Measurements from ENCODE around the gene ATXN7L1. TPM values are rescaled to one million over a fixed set of nuclear protein-coding genes. Genes with fewer than 3 reads are reported as not detected.

The ATXN7L1 gene
- total and polyA plus RNA-seq, 7 donors = 5.4 to 20.5 (median 12.8) TPM

- DNase-seq = no peak
- no peaks in the 10 kb centered on the region for H3K9me3 ChIP-seq
- WGBS, 2 donors = 92% methylated on average over 4 of the region's 4 CpGs
- no peak overlapping the region for H3K4me3 ChIP-seq
- peaks cover 0 to 26% (median 20%) of the 10 kb centered on the region in 4 donors for H3K4me1 ChIP-seq
- intact Hi-C loops (cut with DNase I) = no loop called here
- no peak for TF ChIP-seq POLR2AphosphoS5 (IDR thresholded peaks at IDR 0.05)
- TF ChIP-seq EP300 (IDR thresholded peaks at IDR 0.05) = no peak
- TF ChIP-seq CTCF (IDR thresholded peaks at IDR 0.05) = no peak
- no peak for TF ChIP-seq POLR2A (IDR thresholded peaks at IDR 0.05)
- H3K36me3 ChIP-seq = no peaks in the 10 kb centered on the region
- H3K27me3 ChIP-seq = no peaks in the 10 kb centered on the region
- no peak overlapping the region for H3K27ac ChIP-seq
These were observed 54.9 kb downstream of the ATXN7L1 start for GRCh38 chr7:105821527-105821926.

GRCh38 chr7:105820363-105821066 is 55.9 kb downstream of the ATXN7L1 start:
- Histone ChIP-seq H3K9me3 (no peaks in the 10 kb centered on the region), H3K4me3 (no peak overlapping the region), H3K27ac (no peak overlapping the region), H3K36me3 (no peaks in the 10 kb centered on the region), H3K27me3 (no peaks in the 10 kb centered on the region), H3K4me1 (peaks cover 0 to 26% (median 18%) of the 10 kb centered on the region in 4 donors)
- DNase-seq = no peak
- intact Hi-C loops (cut with DNase I) = no loop called here
- 89 to 96% methylated on average over 5 of the region's 5 CpGs for WGBS, 2 donors
- no peak for TF ChIP-seq CTCF (IDR thresholded peaks at IDR 0.05)
- TF ChIP-seq EP300 (IDR thresholded peaks at IDR 0.05) = no peak

- WGBS, 2 donors = 98% methylated on average over 18 of the region's 18 CpGs
- no peak overlapping the region for H3K4me3 ChIP-seq
- peaks cover 0 to 25% (median 18%) of the 10 kb centered on the region in 4 donors for H3K4me1 ChIP-seq
- no peaks in the 10 kb centered on the region for H3K27me3 ChIP-seq
- TF ChIP-seq EP300 (IDR thresholded peaks at IDR 0.05) = no peak
- intact Hi-C loops (cut with DNase I) = no loop called here
- no peaks in the 10 kb centered on the region for H3K36me3 ChIP-seq
- DNase-seq = no peak
- no peak overlapping the region for H3K27ac ChIP-seq
- H3K9me3 ChIP-seq = no peaks in the 10 kb centered on the region
These were observed 56.8 kb downstream of the ATXN7L1 start for GRCh38 chr7:105819559-105819958.

- Histone ChIP-seq H3K9me3 (no peaks in the 10 kb centered on the region), H3K27ac (no peak overlapping the region), H3K4me1 (peaks cover 0 to 26% (median 18%) of the 10 kb centered on the region in 4 donors), H3K4me3 (no peak overlapping the region), H3K36me3 (no peaks in the 10 kb centered on the region), H3K27me3 (no peaks in the 10 kb centered on the region)
- intact Hi-C loops (cut with DNase I) = no loop called here
- DNase-seq = no peak
- TF ChIP-seq EP300 (IDR thresholded peaks at IDR 0.05) = no peak
- TF ChIP-seq POLR2A (IDR thresholded peaks at IDR 0.05) = no peak
- no peak for TF ChIP-seq POLR2AphosphoS5 (IDR thresholded peaks at IDR 0.05)
- TF ChIP-seq CTCF (IDR thresholded peaks at IDR 0.05) = no peak
- 74 to 86% methylated on average over 6 of the region's 6 CpGs for WGBS, 2 donors
These were observed 59.3 kb downstream of the ATXN7L1 start for GRCh38 chr7:105816954-105817615.

- DNase-seq = no peak
- H3K4me3 ChIP-seq = no peak overlapping the region
- intact Hi-C loops (cut with DNase I) = no loop called here
- WGBS, 2 donors = 74 to 82% methylated on average over 5 of the region's 5 CpGs
- H3K36me3 ChIP-seq = no peaks in the 10 kb centered on the region
- H3K4me1 ChIP-seq = peaks cover 0 to 33% (median 25%) of the 10 kb centered on the region in 4 donors
- TF ChIP-seq POLR2AphosphoS5 (IDR thresholded peaks at IDR 0.05) (no peak), CTCF (IDR thresholded peaks at IDR 0.05) (no peak), EP300 (IDR thresholded peaks at IDR 0.05) (no peak), POLR2A (IDR thresholded peaks at IDR 0.05) (no peak)
- no peak overlapping the region for H3K27ac ChIP-seq
- H3K9me3 ChIP-seq = no peaks in the 10 kb centered on the region
- no peaks in the 10 kb centered on the region for H3K27me3 ChIP-seq
These were observed 60.0 kb downstream of the ATXN7L1 start for GRCh38 chr7:105816266-105816843.
